Stomach (tissue), 9 donors: ENCODE measurements around the gene RGS18. TPM values are rescaled to one million over a fixed set of nuclear protein-coding genes. Genes with fewer than 3 reads are reported as not detected.
A peak's percentile ranks its signal among the peaks of the same experiment; 100 is the strongest.

Experiments
- DNase-seq, 2 donors: peaks; one replicate each; pipeline versions ENCODE4 v3.0.0 to v3.0.0-alpha.2; 2013 to 2019
- H3K27ac ChIP-seq, 5 donors: fragments of 200-600 bp in 4 of 5; sonication (generic) in 4 of 5; one replicate each; pipeline ENCODE4 v1.5.1; 2013 to 2019; ENCODE audit warnings: mild to moderate bottlenecking in 1 of 5, moderate library complexity in 1 of 5
- H3K27me3 ChIP-seq, 3 donors: fragments of 200-600 bp; sonication (generic); one replicate each; pipeline ENCODE4 v1.5.1; 2017 to 2019; ENCODE audit warnings: mixed run types in 1 of 3
- H3K36me3 ChIP-seq, 4 donors: fragments of 200-600 bp; sonication (generic); 1 replicate in 3 of 4; 2 replicates in 1 of 4; pipeline ENCODE4 v1.5.1; 2016 to 2019
- H3K4me1 ChIP-seq, 4 donors: fragments of 200-600 bp; sonication (generic); one replicate each; pipeline ENCODE4 v1.5.1; 2016 to 2019
- H3K4me3 ChIP-seq, 4 donors: fragments of 200-600 bp; sonication (generic) in 3 of 4; one replicate each; pipeline ENCODE4 v1.5.1; 2016 to 2019; ENCODE audit warnings: mild to moderate bottlenecking in 1 of 4
- H3K9me3 ChIP-seq, 4 donors: fragments of 200-600 bp; sonication (generic); one replicate each; pipeline ENCODE4 v1.5.1; 2016 to 2019
- EP300 ChIP-seq: sonication (generic); formaldehyde crosslinking; IDR thresholded peaks from one replicate; pipeline ENCODE4 v1.6.1; 2017; ENCODE audit warnings: antibody characterized with exemption
- POLR2A ChIP-seq, 4 donors: fragments of 450-650 bp; IDR thresholded peaks; one replicate each; pipeline ENCODE4 v1.6.1; 2016; ENCODE audit warnings: antibody characterized with exemption in 4 of 4, control low read depth in 2 of 4, mild to moderate bottlenecking in 1 of 4, moderate library complexity in 1 of 4
- POLR2AphosphoS5 ChIP-seq, 3 donors: sonication (generic); formaldehyde crosslinking; IDR thresholded peaks; one replicate each; pipeline ENCODE4 v1.6.1; 2016; ENCODE audit warnings: antibody characterized with exemption in 3 of 3
- WGBS, 5 donors: extraction: QIAGEN DNeasy Blood & Tissue Kit in 3 of 5; methylation state at CpG; one replicate each; pipeline versions ENCODE4 v1.1.5 to v1.1.7; 2013 to 2018; 5-methylcytosine and 5-hydroxymethylcytosine counted together
- intact Hi-C: fragments of 100-400 bp; cut with DNase I; formaldehyde crosslinking; loops from one replicate; pipeline ENCODE4 v1.15.1; 2023; ENCODE audit warnings: low total_unique reads
- polyA plus RNA-seq, 3 donors: library from polyadenylated mRNA; stranded (reverse); fragments of 200-250 nt; gene quantifications; one replicate each; pipeline ENCODE4 v1.2.3, GENCODE V29; 2013
- total RNA-seq, 5 donors: library from RNA; depleted of rRNA; stranded (reverse); fragments of >200 nt; gene quantifications; one replicate each; pipeline versions ENCODE4 v1.1.0 to v1.2.3, GENCODE V29; 2014 to 2016
- TF ChIP-seq, protein P1 (sequence below), 7 experiments: fragments of 450-650 bp in 4 of 7; fragments of 200-600 bp in 3 of 7; sonication (generic) in 3 of 7; IDR thresholded peaks; one replicate each; pipeline ENCODE4 v1.5.1; 2016 to 2019; ENCODE audit warnings: antibody characterized with exemption in 7 of 7, control low read depth in 2 of 7, mild to moderate bottlenecking in 1 of 7
- donor health status: healthy with polysubstance abuse.
- donor health status: Bipolar disorder and iron deficiency.
- donor health status: healthy.

RGS18 gene
- total and polyA plus RNA-seq, 8 donors, result 0.38 to 4.0 (median 3.0) TPM; not detected in 2

GRCh38 chr1:192151176-192151575, 7.1 kb upstream of the RGS18 start:
- TF ChIP-seq, protein P1, sequence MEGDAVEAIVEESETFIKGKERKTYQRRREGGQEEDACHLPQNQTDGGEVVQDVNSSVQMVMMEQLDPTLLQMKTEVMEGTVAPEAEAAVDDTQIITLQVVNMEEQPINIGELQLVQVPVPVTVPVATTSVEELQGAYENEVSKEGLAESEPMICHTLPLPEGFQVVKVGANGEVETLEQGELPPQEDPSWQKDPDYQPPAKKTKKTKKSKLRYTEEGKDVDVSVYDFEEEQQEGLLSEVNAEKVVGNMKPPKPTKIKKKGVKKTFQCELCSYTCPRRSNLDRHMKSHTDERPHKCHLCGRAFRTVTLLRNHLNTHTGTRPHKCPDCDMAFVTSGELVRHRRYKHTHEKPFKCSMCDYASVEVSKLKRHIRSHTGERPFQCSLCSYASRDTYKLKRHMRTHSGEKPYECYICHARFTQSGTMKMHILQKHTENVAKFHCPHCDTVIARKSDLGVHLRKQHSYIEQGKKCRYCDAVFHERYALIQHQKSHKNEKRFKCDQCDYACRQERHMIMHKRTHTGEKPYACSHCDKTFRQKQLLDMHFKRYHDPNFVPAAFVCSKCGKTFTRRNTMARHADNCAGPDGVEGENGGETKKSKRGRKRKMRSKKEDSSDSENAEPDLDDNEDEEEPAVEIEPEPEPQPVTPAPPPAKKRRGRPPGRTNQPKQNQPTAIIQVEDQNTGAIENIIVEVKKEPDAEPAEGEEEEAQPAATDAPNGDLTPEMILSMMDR (IDR thresholded peaks at IDR 0.05), result no peak
- TF ChIP-seq EP300 (no peak), POLR2AphosphoS5 (IDR thresholded peaks at IDR 0.05) (no peak), POLR2A (IDR thresholded peaks at IDR 0.05) (no peak)
- Histone ChIP-seq H3K27ac (no peak overlapping the region), H3K4me1 (no peaks in the 10 kb centered on the region), H3K36me3 (no peaks in the 10 kb centered on the region), H3K27me3 (no peaks in the 10 kb centered on the region), H3K9me3 (peaks cover 0 to 6% (median 1%) of the 10 kb centered on the region in 4 donors), H3K4me3 (no peak overlapping the region)
- 61 to 70% (median 65%) methylated on average over 2 of the region's 2 CpGs for WGBS, 5 donors
- no peak for DNase-seq
- intact Hi-C loops, result no loop called here

DNA sequence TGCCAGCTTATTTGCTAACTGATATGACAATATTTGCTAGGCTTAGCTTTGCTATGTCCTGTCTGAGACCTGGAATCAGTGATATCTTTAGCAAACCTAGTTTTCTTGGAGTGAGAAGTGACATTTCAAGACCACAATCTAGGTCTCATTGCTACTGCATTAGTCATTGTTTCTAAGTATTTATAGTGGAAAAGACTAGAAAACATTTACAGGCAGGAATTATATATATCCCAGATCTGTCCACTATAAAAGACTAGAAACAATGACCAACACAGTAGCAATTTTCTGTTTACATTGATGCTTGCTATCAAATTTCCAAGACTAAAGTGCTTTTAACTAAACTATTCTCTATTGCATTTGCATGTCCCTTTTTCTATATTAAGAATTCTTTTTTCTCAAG, 5.0 kb upstream of the RGS18 start:
- DNase-seq, result no peak
- Histone ChIP-seq H3K9me3 (no peaks in the 10 kb centered on the region), H3K36me3 (no peaks in the 10 kb centered on the region), H3K27me3 (no peaks in the 10 kb centered on the region), H3K4me3 (no peak overlapping the region), H3K4me1 (no peaks in the 10 kb centered on the region), H3K27ac (no peak overlapping the region)
- TF ChIP-seq POLR2AphosphoS5 (IDR thresholded peaks at IDR 0.05), result no peak
- TF ChIP-seq, protein P1 (IDR thresholded peaks at IDR 0.05), result no peak
- TF ChIP-seq EP300, result no peak
- no peak for TF ChIP-seq POLR2A (IDR thresholded peaks at IDR 0.05)
- intact Hi-C loops, result no loop called here

- TF ChIP-seq, protein P1 (IDR thresholded peaks at IDR 0.05), result no peak
- no peak for TF ChIP-seq POLR2A (IDR thresholded peaks at IDR 0.05)
- no peak for TF ChIP-seq EP300
- no peak for TF ChIP-seq POLR2AphosphoS5 (IDR thresholded peaks at IDR 0.05)
- H3K4me1 ChIP-seq, result no peaks in the 10 kb centered on the region
- no peak overlapping the region for H3K27ac ChIP-seq
- no peaks in the 10 kb centered on the region for H3K36me3 ChIP-seq
- H3K9me3 ChIP-seq, result no peaks in the 10 kb centered on the region
- no peak for DNase-seq
- intact Hi-C loops, result no loop called here
- no peak overlapping the region for H3K4me3 ChIP-seq
- H3K27me3 ChIP-seq, result no peaks in the 10 kb centered on the region
Observed at GRCh38 chr1:192157067-192157466, 1.2 kb upstream of the RGS18 start.

GRCh38 chr1:192159014-192159413, 752 bp downstream of the RGS18 start:
- DNase-seq, result no peak
- Histone ChIP-seq H3K9me3 (no peaks in the 10 kb centered on the region), H3K27me3 (no peaks in the 10 kb centered on the region), H3K27ac (peak overlapping the region in 2 of 5 donors; percentile 46 to 65), H3K4me3 (peak overlapping the region in 1 of 4 donors; percentile 8), H3K36me3 (no peaks in the 10 kb centered on the region), H3K4me1 (no peaks in the 10 kb centered on the region)
- TF ChIP-seq, protein P1 (IDR thresholded peaks at IDR 0.05), result no peak
- TF ChIP-seq POLR2A (IDR thresholded peaks at IDR 0.05) (no peak), POLR2AphosphoS5 (IDR thresholded peaks at IDR 0.05) (no peak), EP300 (no peak)
- 46 to 75% (median 60%) methylated on average over 4 of the region's 4 CpGs for WGBS, 5 donors
- intact Hi-C loops, result no loop called here
